ENCODE measurements around the gene DNAAF8.

DNAAF8 gene

DNA sequence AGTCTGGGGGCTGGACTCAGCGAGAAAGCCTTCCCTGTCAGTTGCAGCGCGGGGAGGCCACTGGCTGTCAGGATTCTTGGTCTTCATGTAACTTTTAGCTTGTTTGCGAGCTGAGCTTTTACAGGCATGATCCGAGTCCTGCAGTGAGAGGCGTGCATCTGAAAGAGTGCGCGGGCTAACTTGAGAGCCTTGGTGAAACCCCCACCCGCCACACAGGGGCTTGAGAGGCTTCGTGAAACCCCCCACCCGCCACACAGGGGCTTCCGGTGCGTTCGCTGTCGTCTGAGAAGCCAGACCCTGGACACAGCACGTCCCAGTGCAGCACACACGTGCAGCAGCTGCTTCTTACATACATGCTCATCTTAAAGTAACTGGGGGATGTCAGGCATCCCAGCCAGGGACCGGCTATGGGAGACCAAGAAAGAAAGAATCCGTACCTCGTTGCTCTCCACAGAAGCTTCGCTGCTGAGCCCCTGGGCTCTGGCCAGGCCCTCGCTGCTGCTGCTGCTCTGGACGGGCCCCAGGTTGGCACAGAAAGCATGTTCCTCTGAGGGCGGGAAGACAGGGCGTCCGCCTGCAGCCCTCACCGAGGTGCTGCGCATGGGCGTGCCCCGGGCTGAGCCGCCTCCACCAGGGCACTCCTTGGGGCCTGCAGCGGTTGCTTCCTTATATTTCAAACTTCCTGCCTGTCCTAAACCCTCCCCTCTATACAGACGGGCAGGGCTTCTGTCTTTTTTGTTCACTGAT is 33.2 kb upstream of the DNAAF8 start:
- no peak for DNase-seq (ENCODE audit: low read depth)
- no peak overlapping the region for H3K4me3 ChIP-seq (replicated peaks; ENCODE audit: low read depth, low read length)
- TF ChIP-seq, protein P1, sequence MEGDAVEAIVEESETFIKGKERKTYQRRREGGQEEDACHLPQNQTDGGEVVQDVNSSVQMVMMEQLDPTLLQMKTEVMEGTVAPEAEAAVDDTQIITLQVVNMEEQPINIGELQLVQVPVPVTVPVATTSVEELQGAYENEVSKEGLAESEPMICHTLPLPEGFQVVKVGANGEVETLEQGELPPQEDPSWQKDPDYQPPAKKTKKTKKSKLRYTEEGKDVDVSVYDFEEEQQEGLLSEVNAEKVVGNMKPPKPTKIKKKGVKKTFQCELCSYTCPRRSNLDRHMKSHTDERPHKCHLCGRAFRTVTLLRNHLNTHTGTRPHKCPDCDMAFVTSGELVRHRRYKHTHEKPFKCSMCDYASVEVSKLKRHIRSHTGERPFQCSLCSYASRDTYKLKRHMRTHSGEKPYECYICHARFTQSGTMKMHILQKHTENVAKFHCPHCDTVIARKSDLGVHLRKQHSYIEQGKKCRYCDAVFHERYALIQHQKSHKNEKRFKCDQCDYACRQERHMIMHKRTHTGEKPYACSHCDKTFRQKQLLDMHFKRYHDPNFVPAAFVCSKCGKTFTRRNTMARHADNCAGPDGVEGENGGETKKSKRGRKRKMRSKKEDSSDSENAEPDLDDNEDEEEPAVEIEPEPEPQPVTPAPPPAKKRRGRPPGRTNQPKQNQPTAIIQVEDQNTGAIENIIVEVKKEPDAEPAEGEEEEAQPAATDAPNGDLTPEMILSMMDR (IDR thresholded peaks at IDR 0.05; ENCODE audit: low read length, missing control alignments): no peak

DNA sequence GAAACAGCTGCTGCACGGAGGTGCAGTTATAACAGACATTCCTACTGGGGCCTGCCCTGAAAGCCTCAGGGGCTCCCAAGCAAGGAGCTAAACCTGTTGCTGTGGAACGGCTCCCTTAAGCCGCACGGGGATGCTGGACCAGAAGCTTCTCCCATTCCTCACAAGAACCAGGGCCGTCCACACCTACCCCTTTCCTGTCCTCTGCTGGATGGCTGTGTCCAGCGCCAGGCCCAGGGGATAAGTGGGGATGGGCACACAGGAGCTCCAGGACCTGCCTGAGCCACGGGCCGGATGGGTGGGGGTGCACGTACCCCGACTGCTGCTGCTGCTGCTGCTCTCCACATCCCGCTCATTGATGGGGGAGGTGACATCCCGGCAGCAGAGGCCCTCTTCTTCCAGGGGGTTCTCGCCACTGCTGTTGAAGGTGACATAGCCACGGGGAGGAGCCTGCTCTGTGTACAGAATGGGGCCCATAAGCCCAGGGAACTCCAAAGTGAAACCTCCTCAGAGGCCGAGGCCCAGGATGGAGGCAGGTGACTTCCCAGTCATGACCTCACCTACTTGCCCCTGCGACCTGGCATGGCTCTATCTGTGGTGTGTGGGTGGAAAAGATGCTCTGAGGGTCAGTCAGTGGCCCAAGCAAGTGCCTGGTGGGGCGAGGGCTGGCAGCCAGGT is 32.4 kb upstream of the DNAAF8 start:
- DNase-seq (ENCODE audit: low read depth): no peak
- no peak overlapping the region for H3K4me3 ChIP-seq (replicated peaks; ENCODE audit: low read depth, low read length)
- TF ChIP-seq, protein P1 (IDR thresholded peaks at IDR 0.05; ENCODE audit: low read length, missing control alignments): no peak

DNA sequence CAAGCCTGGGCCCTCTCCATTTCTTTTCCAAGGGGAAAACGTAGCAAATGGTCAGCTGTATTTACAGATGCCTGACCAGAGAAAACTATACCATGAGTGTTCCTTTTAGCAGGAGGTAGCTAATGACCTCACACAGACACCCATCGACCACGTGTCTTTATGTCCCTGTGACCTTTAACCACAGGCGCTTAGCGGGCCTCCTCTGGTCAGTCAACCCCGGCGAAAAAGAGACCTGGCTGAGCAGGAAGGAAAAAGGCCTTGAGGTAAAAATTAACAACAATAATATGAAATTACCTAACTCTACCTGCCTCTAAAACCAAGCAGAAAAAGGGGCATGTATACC is 31.9 kb upstream of the DNAAF8 start:
- H3K4me3 ChIP-seq (replicated peaks; ENCODE audit: low read depth, low read length): no peak overlapping the region
- DNase-seq (ENCODE audit: low read depth): no peak
- TF ChIP-seq, protein P1 (IDR thresholded peaks at IDR 0.05; ENCODE audit: low read length, missing control alignments): no peak

DNA sequence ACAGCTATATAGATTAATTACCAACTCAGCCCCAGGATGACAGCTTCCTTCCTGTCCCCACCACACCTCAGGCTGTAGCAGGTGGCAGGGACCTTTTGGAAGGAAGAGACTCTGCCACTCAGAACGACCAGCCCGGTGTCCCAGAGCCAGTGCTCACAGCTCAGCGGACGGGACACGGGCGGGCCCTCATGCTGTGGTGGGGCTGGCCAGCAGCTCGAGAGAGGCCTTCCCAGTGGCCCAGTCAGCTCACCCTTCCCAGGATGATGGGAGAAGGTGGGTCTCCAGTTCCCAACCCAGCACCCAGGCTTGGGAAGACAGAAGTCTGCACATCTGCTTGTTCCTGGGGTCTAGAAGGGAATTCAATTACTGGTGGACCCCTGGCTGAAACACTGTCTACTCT is 30.4 kb upstream of the DNAAF8 start:
- TF ChIP-seq, protein P1 (IDR thresholded peaks at IDR 0.05; ENCODE audit: low read length, missing control alignments): no peak
- no peak for DNase-seq (ENCODE audit: low read depth)
- H3K4me3 ChIP-seq (replicated peaks; ENCODE audit: low read depth, low read length): no peak overlapping the region

DNA sequence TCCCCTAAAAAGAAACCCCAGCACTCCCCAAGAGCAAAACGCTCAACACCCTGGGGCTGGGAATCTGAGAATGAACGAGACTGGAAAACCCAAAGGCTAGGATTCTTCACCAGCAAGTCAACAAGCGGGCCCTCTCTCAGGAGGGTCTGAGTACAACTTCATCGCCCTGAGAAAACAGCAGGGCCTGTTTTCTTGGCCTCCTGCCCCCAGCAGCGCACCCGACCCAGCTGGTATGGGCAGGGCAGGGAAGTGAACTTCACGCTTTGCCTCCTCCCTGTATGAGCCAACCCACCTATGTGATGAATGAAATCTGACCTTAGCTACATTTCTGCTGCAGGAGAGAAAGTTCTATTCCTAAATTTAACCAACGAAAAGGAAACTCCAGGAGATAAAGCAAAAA is 29.8 kb upstream of the DNAAF8 start:
- TF ChIP-seq, protein P1 (IDR thresholded peaks at IDR 0.05; ENCODE audit: low read length, missing control alignments): no peak
- no peak for DNase-seq (ENCODE audit: low read depth)
- no peak overlapping the region for H3K4me3 ChIP-seq (replicated peaks; ENCODE audit: low read depth, low read length)

DNA sequence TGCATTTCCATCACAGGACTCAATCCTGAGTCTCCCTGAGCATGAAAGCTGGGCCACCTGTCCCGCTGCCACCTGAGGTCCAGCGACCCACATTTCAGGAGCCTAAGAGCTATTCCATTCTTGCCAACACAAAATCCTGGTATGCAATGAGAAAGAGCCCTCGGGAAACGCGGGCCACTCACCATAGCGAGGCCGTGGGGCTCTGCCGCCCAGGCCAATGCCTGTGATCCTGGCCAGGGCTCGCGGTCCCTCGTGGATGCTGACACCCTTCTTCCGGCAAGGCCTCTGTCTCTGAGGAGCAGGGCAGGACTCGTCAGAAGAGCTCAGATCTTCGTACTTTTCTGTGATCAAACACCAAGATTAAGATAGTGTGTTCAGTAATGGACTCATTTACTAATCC is 29.4 kb upstream of the DNAAF8 start:
- no peak for DNase-seq (ENCODE audit: low read depth)
- no peak overlapping the region for H3K4me3 ChIP-seq (replicated peaks; ENCODE audit: low read depth, low read length)
- TF ChIP-seq, protein P1 (IDR thresholded peaks at IDR 0.05; ENCODE audit: low read length, missing control alignments): no peak

DNA sequence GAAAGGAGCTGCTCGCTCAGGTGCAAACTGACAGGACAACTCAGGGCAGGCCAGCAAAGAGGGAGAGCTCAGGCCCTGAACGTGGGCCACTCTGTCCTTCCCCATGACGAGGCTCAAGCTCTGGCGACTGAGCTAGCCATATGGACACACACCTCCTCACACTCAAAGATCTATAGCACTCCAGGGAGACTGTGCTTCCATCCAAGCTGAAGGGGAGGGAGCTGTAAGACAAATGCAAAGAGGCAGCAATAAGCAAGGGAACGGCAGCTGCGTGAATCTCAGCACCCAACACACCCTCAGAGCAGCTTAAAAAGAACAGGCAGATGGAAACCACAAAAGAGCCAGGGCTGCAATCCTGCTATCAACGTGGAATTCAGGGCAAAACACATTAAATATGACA is 27.5 kb upstream of the DNAAF8 start:
- DNase-seq (ENCODE audit: low read depth): no peak
- TF ChIP-seq, protein P1 (IDR thresholded peaks at IDR 0.05; ENCODE audit: low read length, missing control alignments): no peak
- no peak overlapping the region for H3K4me3 ChIP-seq (replicated peaks; ENCODE audit: low read depth, low read length)

Data from fibroblast of pulmonary artery (primary cell).